Measurements from ENCODE around the gene TRPM2.

DNA sequence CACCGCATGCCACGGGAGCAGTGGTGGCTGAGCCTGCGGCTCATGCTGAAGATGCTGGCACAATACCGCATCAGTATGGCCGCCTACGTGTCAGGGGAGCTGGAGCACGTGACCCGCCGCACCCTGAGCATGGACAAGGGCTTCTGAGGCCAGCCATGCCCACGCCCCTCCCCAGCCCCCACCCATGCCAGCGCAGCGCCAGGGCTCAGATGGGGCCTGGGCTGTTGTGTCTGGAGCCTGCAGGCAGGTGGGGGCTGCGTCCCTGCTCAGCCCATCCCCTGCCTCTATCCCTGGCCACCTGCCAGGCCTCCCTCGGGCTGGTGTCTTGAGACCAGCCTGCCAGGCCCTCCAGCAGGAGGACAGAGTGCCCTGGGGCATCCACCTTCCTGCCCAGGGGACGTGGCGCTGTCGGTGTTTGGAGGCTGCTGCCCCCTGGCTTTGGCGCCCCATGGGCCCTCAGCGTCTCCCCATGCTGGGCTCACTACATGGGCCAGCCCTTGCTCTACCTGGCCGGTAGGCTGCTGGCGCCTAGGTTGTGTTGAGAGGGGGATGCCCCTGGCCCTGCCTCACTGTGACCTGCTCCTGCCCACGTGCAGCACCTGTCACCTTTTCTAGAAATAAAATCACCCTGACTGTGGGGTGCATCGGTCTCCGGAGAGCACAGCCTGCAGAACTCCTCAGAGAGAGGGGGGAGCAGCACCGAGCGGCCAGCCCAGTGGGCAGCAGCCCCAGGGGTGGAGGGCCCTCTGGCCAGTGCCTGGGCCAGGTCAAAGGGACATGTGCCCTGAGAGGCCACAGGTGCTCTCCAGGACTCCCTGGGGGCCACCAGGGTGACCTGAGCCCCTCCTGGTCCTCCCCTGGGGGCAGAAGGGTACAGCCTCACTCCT lies 26.5 kb upstream of the TRPM2 start:
- TF ChIP-seq, protein P1, sequence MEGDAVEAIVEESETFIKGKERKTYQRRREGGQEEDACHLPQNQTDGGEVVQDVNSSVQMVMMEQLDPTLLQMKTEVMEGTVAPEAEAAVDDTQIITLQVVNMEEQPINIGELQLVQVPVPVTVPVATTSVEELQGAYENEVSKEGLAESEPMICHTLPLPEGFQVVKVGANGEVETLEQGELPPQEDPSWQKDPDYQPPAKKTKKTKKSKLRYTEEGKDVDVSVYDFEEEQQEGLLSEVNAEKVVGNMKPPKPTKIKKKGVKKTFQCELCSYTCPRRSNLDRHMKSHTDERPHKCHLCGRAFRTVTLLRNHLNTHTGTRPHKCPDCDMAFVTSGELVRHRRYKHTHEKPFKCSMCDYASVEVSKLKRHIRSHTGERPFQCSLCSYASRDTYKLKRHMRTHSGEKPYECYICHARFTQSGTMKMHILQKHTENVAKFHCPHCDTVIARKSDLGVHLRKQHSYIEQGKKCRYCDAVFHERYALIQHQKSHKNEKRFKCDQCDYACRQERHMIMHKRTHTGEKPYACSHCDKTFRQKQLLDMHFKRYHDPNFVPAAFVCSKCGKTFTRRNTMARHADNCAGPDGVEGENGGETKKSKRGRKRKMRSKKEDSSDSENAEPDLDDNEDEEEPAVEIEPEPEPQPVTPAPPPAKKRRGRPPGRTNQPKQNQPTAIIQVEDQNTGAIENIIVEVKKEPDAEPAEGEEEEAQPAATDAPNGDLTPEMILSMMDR (IDR thresholded peaks at IDR 0.05) = no peak
- no peak for TF ChIP-seq POLR2AphosphoS5 (IDR thresholded peaks at IDR 0.05)

Data from stomach (tissue), 4 donors.